ENCODE data around the gene VWA3A. TPM values are rescaled to one million over a fixed set of nuclear protein-coding genes. Genes with fewer than 3 reads are reported as not detected.
A peak's percentile ranks its signal among the peaks of the same experiment; 100 is the strongest.

Gene VWA3A
- total RNA-seq, 2 experiments from 2014 or later, result 0.27 to 0.47 TPM

DNA sequence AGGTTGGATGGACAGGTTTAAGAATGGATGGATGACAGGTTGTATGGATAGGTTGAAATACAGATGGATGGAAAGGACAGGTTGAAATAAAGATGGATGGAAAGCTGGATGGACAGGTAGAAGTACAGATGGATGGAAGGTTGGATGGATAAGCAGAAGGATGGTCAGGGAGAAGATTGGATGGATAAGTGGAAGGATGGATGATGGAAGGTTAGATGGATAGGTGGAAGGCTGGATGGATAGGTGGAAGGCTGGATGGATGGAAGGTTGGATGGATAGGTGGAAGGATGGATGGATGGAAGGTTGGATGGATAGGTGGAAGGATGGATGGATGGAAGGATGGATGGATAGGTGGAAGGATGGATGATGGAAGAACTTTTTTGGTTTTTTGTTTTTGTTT lies 69.1 kb downstream of the VWA3A start:
- Histone ChIP-seq H3K4me3 (ENCODE audit: low read length) (no peak overlapping the region), H3K9me3 (ENCODE audit: control insufficient read depth in 1 of 2, insufficient read depth in 1 of 2, low read length in 2 of 2) (no peaks in the 10 kb centered on the region), H3K4me1 (ENCODE audit: insufficient read depth, low read length) (peaks cover 8% of the 10 kb centered on the region), H3K36me3 (ENCODE audit: insufficient read depth, low read length) (no peaks in the 10 kb centered on the region), H3K27me3 (ENCODE audit: control insufficient read depth in 1 of 2, insufficient read depth in 2 of 2, low read length in 2 of 2) (peaks cover 4 to 5% of the 10 kb centered on the region in 2 experiments), H3K27ac (ENCODE audit: low read depth in 1 of 2, low read length in 2 of 2) (no peak overlapping the region)
- Mint-ChIP-seq H3K27me3 (peaks cover 31% of the 10 kb centered on the region), H3K27ac (no peak overlapping the region), H3K36me3 (ENCODE audit: low read depth) (no peaks in the 10 kb centered on the region), H3K4me3 (no peak overlapping the region), H3K9me3 (no peaks in the 10 kb centered on the region), H3K4me1 (ENCODE audit: low read depth) (peaks cover 5% of the 10 kb centered on the region)
- ATAC-seq (ENCODE audit: poor library complexity), result no peak
- intact Hi-C loops (cut with DNase I, micrococcal nuclease), result no loop called here
- CTCF ChIA-PET, result interaction anchor here (0.6 to 0.8 kb wide), 2 partner anchors 15 to 18 kb away, joined by 3 read pairs; no protein-coding TSS in a partner anchor
- DNase-seq, result no peak
- POLR2A ChIA-PET, result no interaction called here
- TF ChIP-seq, protein P1, sequence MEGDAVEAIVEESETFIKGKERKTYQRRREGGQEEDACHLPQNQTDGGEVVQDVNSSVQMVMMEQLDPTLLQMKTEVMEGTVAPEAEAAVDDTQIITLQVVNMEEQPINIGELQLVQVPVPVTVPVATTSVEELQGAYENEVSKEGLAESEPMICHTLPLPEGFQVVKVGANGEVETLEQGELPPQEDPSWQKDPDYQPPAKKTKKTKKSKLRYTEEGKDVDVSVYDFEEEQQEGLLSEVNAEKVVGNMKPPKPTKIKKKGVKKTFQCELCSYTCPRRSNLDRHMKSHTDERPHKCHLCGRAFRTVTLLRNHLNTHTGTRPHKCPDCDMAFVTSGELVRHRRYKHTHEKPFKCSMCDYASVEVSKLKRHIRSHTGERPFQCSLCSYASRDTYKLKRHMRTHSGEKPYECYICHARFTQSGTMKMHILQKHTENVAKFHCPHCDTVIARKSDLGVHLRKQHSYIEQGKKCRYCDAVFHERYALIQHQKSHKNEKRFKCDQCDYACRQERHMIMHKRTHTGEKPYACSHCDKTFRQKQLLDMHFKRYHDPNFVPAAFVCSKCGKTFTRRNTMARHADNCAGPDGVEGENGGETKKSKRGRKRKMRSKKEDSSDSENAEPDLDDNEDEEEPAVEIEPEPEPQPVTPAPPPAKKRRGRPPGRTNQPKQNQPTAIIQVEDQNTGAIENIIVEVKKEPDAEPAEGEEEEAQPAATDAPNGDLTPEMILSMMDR (IDR thresholded peaks at IDR 0.05), result no peak

DNA sequence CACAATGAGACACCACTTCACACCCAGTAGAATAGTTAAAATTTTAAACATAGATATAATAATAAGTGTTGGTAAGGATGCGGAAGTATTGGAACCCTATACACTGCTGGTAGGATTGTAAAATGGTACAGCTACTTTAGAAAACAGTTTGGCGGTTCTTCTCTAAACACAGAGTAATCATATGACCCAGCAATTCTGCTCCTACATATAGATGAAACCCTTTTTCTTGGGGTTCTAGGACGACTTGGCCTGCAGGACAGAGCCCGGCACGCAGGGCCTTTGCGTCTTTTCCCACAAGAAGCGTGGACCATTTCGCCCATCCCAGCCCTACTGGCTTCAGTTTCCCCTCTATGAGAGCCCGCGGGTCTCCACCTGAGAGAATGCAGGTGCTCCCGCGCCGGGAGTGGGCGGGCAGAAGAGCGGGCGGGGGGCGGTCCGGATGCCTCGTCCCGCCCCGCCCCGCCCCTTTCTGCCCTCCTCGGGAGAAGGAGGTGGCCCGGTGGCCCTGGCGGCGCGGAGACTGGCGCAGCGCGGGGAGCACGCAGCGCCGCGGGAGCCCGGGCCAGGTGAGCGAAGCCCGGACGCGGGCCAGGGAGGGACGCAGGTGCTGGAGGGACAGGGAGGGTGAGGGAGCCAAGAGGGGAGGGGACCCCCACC lies 69.8 kb downstream of the VWA3A start, which contains the start of gene SDR42E2:
TSS of gene SDR42E2 (plus strand) at position 508 of the 657 bp plus-strand sequence. CDS start 3,077 bp downstream, outside the sequence.
- peaks cover 4 to 5% of the 10 kb centered on the region in 2 experiments for H3K27me3 ChIP-seq (ENCODE audit: control insufficient read depth in 1 of 2, insufficient read depth in 2 of 2, low read length in 2 of 2)
- intact Hi-C loops (cut with DNase I, micrococcal nuclease), result no loop called here
- POLR2A ChIA-PET, result no interaction called here
- H3K27ac ChIP-seq (ENCODE audit: low read depth in 1 of 2, low read length in 2 of 2), result no peak within 1 kb of the TSS
- peak; percentile 12 to 76 (median 44) for DNase-seq
- Mint-ChIP-seq H3K36me3 (ENCODE audit: low read depth) (no peaks in the 10 kb centered on the region), H3K9me3 (no peaks in the 10 kb centered on the region), H3K4me3 (peak within 1 kb of the TSS; percentile 42), H3K27ac (no peak within 1 kb of the TSS), H3K4me1 (ENCODE audit: low read depth) (peaks cover 5% of the 10 kb centered on the region), H3K27me3 (peaks cover 31% of the 10 kb centered on the region)
- CTCF ChIA-PET, result interaction anchor here (0.6 kb wide), 1 partner anchor 18 kb away, joined by 3 read pairs; no protein-coding TSS in a partner anchor
- peaks cover 8% of the 10 kb centered on the region for H3K4me1 ChIP-seq (ENCODE audit: insufficient read depth, low read length)
- H3K36me3 ChIP-seq (ENCODE audit: insufficient read depth, low read length), result no peaks in the 10 kb centered on the region
- H3K4me3 ChIP-seq (ENCODE audit: low read length), result peak within 1 kb of the TSS; percentile 27
- peak; percentile 95 for ATAC-seq (ENCODE audit: poor library complexity)
- no peaks in the 10 kb centered on the region for H3K9me3 ChIP-seq (ENCODE audit: control insufficient read depth in 1 of 2, insufficient read depth in 1 of 2, low read length in 2 of 2)
- TF ChIP-seq, protein P1 (IDR thresholded peaks at IDR 0.05), result no peak

DNA sequence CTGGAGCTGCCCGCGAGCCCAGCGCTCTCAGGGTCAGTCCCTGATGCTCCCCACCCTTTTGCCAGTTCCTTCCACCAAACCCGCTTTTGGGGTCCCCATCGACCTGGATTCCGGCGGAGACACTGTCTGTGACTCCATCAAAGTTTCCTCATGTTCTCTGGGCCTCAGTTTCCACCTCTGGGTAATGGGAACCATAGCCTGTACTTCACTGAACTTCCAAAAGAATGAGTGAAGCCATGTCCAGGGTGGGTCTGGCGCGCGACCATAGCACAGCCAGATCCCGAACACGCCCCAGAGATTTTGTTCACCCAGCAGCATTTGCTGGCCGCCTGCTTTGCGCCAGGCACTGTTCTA lies 70.3 kb downstream of the VWA3A start:
- POLR2A ChIA-PET, result no interaction called here
- ATAC-seq (ENCODE audit: poor library complexity) (no peak), DNase-seq (no peak)
- no peak overlapping the region for H3K27ac Mint-ChIP-seq
- Histone ChIP-seq H3K4me3 (ENCODE audit: low read length) (peak overlapping the region; percentile 26), H3K9me3 (ENCODE audit: control insufficient read depth in 1 of 2, insufficient read depth in 1 of 2, low read length in 2 of 2) (no peaks in the 10 kb centered on the region), H3K4me1 (ENCODE audit: insufficient read depth, low read length) (peaks cover 8% of the 10 kb centered on the region), H3K27ac (ENCODE audit: low read depth in 1 of 2, low read length in 2 of 2) (no peak overlapping the region), H3K36me3 (ENCODE audit: insufficient read depth, low read length) (no peaks in the 10 kb centered on the region), H3K27me3 (ENCODE audit: control insufficient read depth in 1 of 2, insufficient read depth in 2 of 2, low read length in 2 of 2) (peaks cover 4 to 5% of the 10 kb centered on the region in 2 experiments)
- no peaks in the 10 kb centered on the region for H3K36me3 Mint-ChIP-seq (ENCODE audit: low read depth)
- intact Hi-C loops (cut with DNase I, micrococcal nuclease), result no loop called here
- peaks cover 31% of the 10 kb centered on the region for H3K27me3 Mint-ChIP-seq
- no peaks in the 10 kb centered on the region for H3K9me3 Mint-ChIP-seq
- H3K4me3 Mint-ChIP-seq, result no peak overlapping the region
- H3K4me1 Mint-ChIP-seq (ENCODE audit: low read depth), result peaks cover 5% of the 10 kb centered on the region
- CTCF ChIA-PET, result no interaction called here
- TF ChIP-seq, protein P1 (IDR thresholded peaks at IDR 0.05), result no peak

All from CD4-positive, alpha-beta T cell (primary cell).